Stomach (tissue), 9 donors: Measurements from ENCODE around the gene ASTN2. TPM values are rescaled to one million over a fixed set of nuclear protein-coding genes. Genes with fewer than 3 reads are reported as not detected.

Experiments
- DNase-seq, 2 donors: peaks; one replicate each; pipeline versions ENCODE4 v3.0.0 to v3.0.0-alpha.2; 2013 to 2019
- H3K27ac ChIP-seq, 5 donors: fragments of 200-600 bp in 4 of 5; sonication (generic) in 4 of 5; one replicate each; pipeline ENCODE4 v1.5.1; 2013 to 2019; ENCODE audit warnings: mild to moderate bottlenecking in 1 of 5, moderate library complexity in 1 of 5
- H3K27me3 ChIP-seq, 3 donors: fragments of 200-600 bp; sonication (generic); one replicate each; pipeline ENCODE4 v1.5.1; 2017 to 2019; ENCODE audit warnings: mixed run types in 1 of 3
- H3K36me3 ChIP-seq, 4 donors: fragments of 200-600 bp; sonication (generic); 1 replicate in 3 of 4; 2 replicates in 1 of 4; pipeline ENCODE4 v1.5.1; 2016 to 2019
- H3K4me1 ChIP-seq, 4 donors: fragments of 200-600 bp; sonication (generic); one replicate each; pipeline ENCODE4 v1.5.1; 2016 to 2019
- H3K4me3 ChIP-seq, 4 donors: fragments of 200-600 bp; sonication (generic) in 3 of 4; one replicate each; pipeline ENCODE4 v1.5.1; 2016 to 2019; ENCODE audit warnings: mild to moderate bottlenecking in 1 of 4
- H3K9me3 ChIP-seq, 4 donors: fragments of 200-600 bp; sonication (generic); one replicate each; pipeline ENCODE4 v1.5.1; 2016 to 2019
- CTCF ChIP-seq, 7 experiments: fragments of 450-650 bp in 4 of 7; fragments of 200-600 bp in 3 of 7; sonication (generic) in 3 of 7; IDR thresholded peaks; one replicate each; pipeline ENCODE4 v1.5.1; 2016 to 2019; ENCODE audit warnings: antibody characterized with exemption in 7 of 7, control low read depth in 2 of 7, mild to moderate bottlenecking in 1 of 7
- EP300 ChIP-seq: sonication (generic); formaldehyde crosslinking; IDR thresholded peaks from one replicate; pipeline ENCODE4 v1.6.1; 2017; ENCODE audit warnings: antibody characterized with exemption
- POLR2A ChIP-seq, 4 donors: fragments of 450-650 bp; IDR thresholded peaks; one replicate each; pipeline ENCODE4 v1.6.1; 2016; ENCODE audit warnings: antibody characterized with exemption in 4 of 4, control low read depth in 2 of 4, mild to moderate bottlenecking in 1 of 4, moderate library complexity in 1 of 4
- POLR2AphosphoS5 ChIP-seq, 3 donors: sonication (generic); formaldehyde crosslinking; IDR thresholded peaks; one replicate each; pipeline ENCODE4 v1.6.1; 2016; ENCODE audit warnings: antibody characterized with exemption in 3 of 3
- WGBS, 5 donors: extraction: QIAGEN DNeasy Blood & Tissue Kit in 3 of 5; methylation state at CpG; one replicate each; pipeline versions ENCODE4 v1.1.5 to v1.1.7; 2013 to 2018; 5-methylcytosine and 5-hydroxymethylcytosine counted together
- intact Hi-C: fragments of 100-400 bp; cut with DNase I; formaldehyde crosslinking; loops from one replicate; pipeline ENCODE4 v1.15.1; 2023; ENCODE audit warnings: low total_unique reads
- polyA plus RNA-seq, 3 donors: library from polyadenylated mRNA; stranded (reverse); fragments of 200-250 nt; gene quantifications; one replicate each; pipeline ENCODE4 v1.2.3, GENCODE V29; 2013
- total RNA-seq, 5 donors: library from RNA; depleted of rRNA; stranded (reverse); fragments of >200 nt; gene quantifications; one replicate each; pipeline versions ENCODE4 v1.1.0 to v1.2.3, GENCODE V29; 2014 to 2016
- donor health status: healthy with polysubstance abuse.
- donor health status: Bipolar disorder and iron deficiency.
- donor health status: healthy.

ASTN2 gene
- total and polyA plus RNA-seq, 8 donors, result 2.1 to 22.3 (median 4.2) TPM; not detected in 1

GRCh38 chr9:117413346-117414219 is 1.3 kb downstream of the ASTN2 start:
- intact Hi-C loops, result no loop called here
- DNase-seq, result peak in 1 of 2 donors; percentile 60
- no peaks in the 10 kb centered on the region for H3K9me3 ChIP-seq
- peak overlapping the region; percentile 49 to 65 (median 53) for H3K4me3 ChIP-seq
- WGBS, 5 donors, result 1 to 3% (median 2%) methylated on average over 47 to 51 of the region's 51 CpGs
- no peak overlapping the region for H3K27ac ChIP-seq
- no peak for TF ChIP-seq EP300
- TF ChIP-seq POLR2AphosphoS5 (IDR thresholded peaks at IDR 0.05), result no peak
- TF ChIP-seq POLR2A (IDR thresholded peaks at IDR 0.05), result no peak
- no peak for TF ChIP-seq CTCF (IDR thresholded peaks at IDR 0.05)
- H3K27me3 ChIP-seq, result peaks cover 9 to 73% (median 49%) of the 10 kb centered on the region in 3 donors
- H3K36me3 ChIP-seq, result no peaks in the 10 kb centered on the region
- peaks cover 23 to 38% (median 37%) of the 10 kb centered on the region in 4 donors for H3K4me1 ChIP-seq

- Histone ChIP-seq H3K9me3 (no peaks in the 10 kb centered on the region), H3K27ac (no peak overlapping the region), H3K36me3 (no peaks in the 10 kb centered on the region), H3K4me1 (peaks cover 23 to 38% (median 37%) of the 10 kb centered on the region in 4 donors), H3K4me3 (peak overlapping the region; percentile 49 to 65 (median 53)), H3K27me3 (peaks cover 9 to 66% (median 49%) of the 10 kb centered on the region in 3 donors)
- DNase-seq, result peak in 1 of 2 donors; percentile 9
- TF ChIP-seq EP300 (no peak), POLR2A (IDR thresholded peaks at IDR 0.05) (no peak), CTCF (IDR thresholded peaks at IDR 0.05) (no peak), POLR2AphosphoS5 (IDR thresholded peaks at IDR 0.05) (no peak)
- 5 to 14% (median 8%) methylated on average over 21 to 24 of the region's 24 CpGs for WGBS, 5 donors
- intact Hi-C loops, result no loop called here
Observed at GRCh38 chr9:117412841-117413240, 2.0 kb downstream of the ASTN2 start.

- peak in 1 of 2 donors; percentile 6 for DNase-seq
- 31 to 38% (median 32%) methylated on average over 10 to 17 of the region's 17 CpGs for WGBS, 5 donors
- peaks cover 23 to 38% (median 37%) of the 10 kb centered on the region in 4 donors for H3K4me1 ChIP-seq
- no peaks in the 10 kb centered on the region for H3K9me3 ChIP-seq
- H3K36me3 ChIP-seq, result no peaks in the 10 kb centered on the region
- peak overlapping the region in 2 of 4 donors; percentile 51 to 55 for H3K4me3 ChIP-seq
- H3K27me3 ChIP-seq, result peaks cover 9 to 59% (median 49%) of the 10 kb centered on the region in 3 donors
- no peak overlapping the region for H3K27ac ChIP-seq
- TF ChIP-seq CTCF (IDR thresholded peaks at IDR 0.05) (no peak), POLR2A (IDR thresholded peaks at IDR 0.05) (no peak), POLR2AphosphoS5 (IDR thresholded peaks at IDR 0.05) (no peak), EP300 (no peak)
- intact Hi-C loops, result no loop called here
Observed at GRCh38 chr9:117412006-117412715, 2.7 kb downstream of the ASTN2 start.

- no peaks in the 10 kb centered on the region for H3K9me3 ChIP-seq
- TF ChIP-seq POLR2AphosphoS5 (IDR thresholded peaks at IDR 0.05), result peak in 1 of 3 donors; percentile 11
- TF ChIP-seq EP300, result no peak
- peak in 5 of 7 experiments; percentile 48 to 86 (median 64) for TF ChIP-seq CTCF (IDR thresholded peaks at IDR 0.05)
- H3K4me1 ChIP-seq, result peaks cover 23 to 38% (median 37%) of the 10 kb centered on the region in 4 donors
- no peak overlapping the region for H3K27ac ChIP-seq
- DNase-seq, result peak; percentile 62 to 71
- WGBS, 5 donors, result 8 to 21% (median 10%) methylated on average over 4 of the region's 4 CpGs
- no peaks in the 10 kb centered on the region for H3K36me3 ChIP-seq
- peak overlapping the region in 1 of 4 donors; percentile 11 for H3K4me3 ChIP-seq
- H3K27me3 ChIP-seq, result peaks cover 9 to 53% (median 46%) of the 10 kb centered on the region in 3 donors
- intact Hi-C loops, result no loop called here
Observed at GRCh38 chr9:117411547-117411946, 3.3 kb downstream of the ASTN2 start.
